K562 (cell line): ENCODE data around the gene TTC28. TPM values are rescaled to one million over a fixed set of nuclear protein-coding genes. Genes with fewer than 3 reads are reported as not detected.

Experiments used
- ATAC-seq: fragments of 200-7000 bp; cut with Tn5 transposase; 3 replicates; pipeline ENCODE4 v1.9.1; 2020; ENCODE audit warnings: moderate library complexity
- BruUV-seq: library from RNA; stranded (reverse); fragments of 400-500 nt; replicated peaks from 2 replicates; lab custom pipeline; 2021; lab: Mats Ljungman, UMichigan
- CTCF ChIA-PET: fragments of 300-600 bp; formaldehyde crosslinking; extraction: SDS; loops from one replicate; lab custom pipeline; 2021; ENCODE audit warnings: low intra/inter-chr PET ratio; lab: Yijun Ruan, JAX
- POLR2A ChIA-PET: fragments of 300-600, 350-650 bp; sonication (Branson Sonifier 250); formaldehyde crosslinking; extraction: SDS; loops from one replicate; lab custom pipeline; 2021; ENCODE audit warnings: antibody characterized with exemption, inconsistent platforms; lab: Yijun Ruan, JAX
- DNase-seq, 4 experiments: peaks; one replicate each; pipeline versions ENCODE4 v3.0.0 to v3.0.0-alpha.2; 2011 to 2018; ENCODE audit warnings: low spot score in 3 of 4, mixed read lengths in 3 of 4; ENCODE audit errors: extremely low read depth in 1 of 4
- FAIRE-seq: peaks from 2 replicates; lab custom pipeline; 2011; peaks lifted over from hg19 to GRCh38; lab: Jason Lieb, UNC
- H2AFZ ChIP-seq: 2 replicates; pipeline ENCODE4 v1.6.0; 2011; ENCODE audit warnings: low read depth, low read length, control low read depth, inconsistent platforms
- H3K27ac ChIP-seq: fragments of 200-600 bp; 3 replicates; pipeline ENCODE4 v1.8.0; 2011; ENCODE audit warnings: low read depth, mild to moderate bottlenecking, control low read depth, inconsistent platforms, low read length, moderate library complexity, mixed read lengths; ENCODE audit errors: extremely low read depth
- H3K27me3 ChIP-seq, 2 experiments: fragments of 300-600 bp in 1 of 2; 2 replicates in 1 of 2; 3 replicates in 1 of 2; pipeline versions ENCODE4 v1.6.0 to v1.8.0; 2011; ENCODE audit warnings: inconsistent platforms in 2 of 2, low read length in 2 of 2, mild to moderate bottlenecking in 1 of 2, mixed read lengths in 1 of 2, moderate library complexity in 1 of 2; ENCODE audit not compliant: control insufficient read depth in 2 of 2, insufficient read depth in 2 of 2
- H3K36me3 ChIP-seq: fragments of 300-600 bp; 3 replicates; pipeline ENCODE4 v1.8.0; 2011; ENCODE audit warnings: mild to moderate bottlenecking, low read length, inconsistent platforms; ENCODE audit not compliant: control insufficient read depth, insufficient read depth
- H3K4me1 ChIP-seq, 2 experiments: fragments of 200-600 bp in 1 of 2; replicated peaks in 1 of 2; 2 replicates in 1 of 2; 3 replicates in 1 of 2; pipeline versions ENCODE4 v1.5.1 to v1.8.0; 2011; ENCODE audit warnings: inconsistent platforms in 2 of 2, low read length in 2 of 2, mild to moderate bottlenecking in 1 of 2, mixed read lengths in 1 of 2, moderate library complexity in 1 of 2; ENCODE audit not compliant: control insufficient read depth in 2 of 2, insufficient read depth in 2 of 2
- H3K4me2 ChIP-seq: 2 replicates; pipeline ENCODE4 v1.6.1; 2011; ENCODE audit warnings: low read length, control low read depth, inconsistent platforms, mixed read lengths; ENCODE audit not compliant: insufficient read depth
- H3K4me3 ChIP-seq: fragments of 200-600 bp; sonication (generic), shearing (Covaris generic); 2 replicates; pipeline ENCODE4 v1.5.1; 2016; ENCODE audit warnings: control low read depth, inconsistent platforms
- H3K79me2 ChIP-seq: fragments of 200-600 bp; 3 replicates; pipeline ENCODE4 v1.8.0; 2011; ENCODE audit warnings: low read length, inconsistent platforms; ENCODE audit not compliant: control insufficient read depth, insufficient read depth
- H3K9ac ChIP-seq, 2 experiments: 2 replicates each; pipeline versions ENCODE4 v1.6.0 to v1.6.1; 2011; ENCODE audit warnings: low read depth in 2 of 2, low read length in 2 of 2, control low read depth in 1 of 2, inconsistent platforms in 1 of 2, mild to moderate bottlenecking in 1 of 2, mixed read lengths in 1 of 2; ENCODE audit not compliant: insufficient read depth in 1 of 2
- H3K9me1 ChIP-seq: one replicate; pipeline ENCODE4 v1.6.0; 2011; ENCODE audit warnings: inconsistent platforms, mild to moderate bottlenecking, low read length, moderate library complexity; ENCODE audit not compliant: control insufficient read depth, insufficient read depth
- H3K9me3 ChIP-seq: replicated peaks from 2 replicates; pipeline ENCODE4 v1.5.1; 2011; ENCODE audit warnings: low read depth, low read length, inconsistent platforms; ENCODE audit not compliant: control insufficient read depth, insufficient read depth
- H4K20me1 ChIP-seq: replicated peaks from 2 replicates; pipeline ENCODE4 v1.6.1; 2011; ENCODE audit warnings: low read length, inconsistent platforms, mixed read lengths; ENCODE audit not compliant: control insufficient read depth, insufficient read depth
- CC2D1A ChIP-seq: fragments of 450-650 bp; IDR thresholded peaks from 2 replicates; pipeline ENCODE4 v1.6.1; 2017; ENCODE audit warnings: mild to moderate bottlenecking
- EHMT2 ChIP-seq: fragments of 450-650 bp; IDR thresholded peaks from 2 replicates; pipeline ENCODE4 v1.6.1; 2018; ENCODE audit warnings: antibody characterized with exemption
- JUND ChIP-seq, 2 experiments: IDR thresholded peaks; 2 replicates in 1 of 2; 3 replicates in 1 of 2; pipeline ENCODE4 v1.6.1; 2011; ENCODE audit warnings: borderline replicate concordance in 2 of 2, low read depth in 2 of 2, low read length in 2 of 2, improper control_type of control experiment in 1 of 2, missing biosample characterization in 1 of 2, missing genetic modification characterization in 1 of 2, missing genetic modification reagents in 1 of 2
- L3MBTL2 ChIP-seq: fragments of 450-650 bp; IDR thresholded peaks from 2 replicates; pipeline ENCODE4 v1.6.1; 2016; ENCODE audit warnings: mild to moderate bottlenecking, moderate library complexity
- MCM5 ChIP-seq: fragments of 450-650 bp; IDR thresholded peaks from 2 replicates; pipeline ENCODE4 v1.6.1; 2016; ENCODE audit warnings: low read depth
- NELFE ChIP-seq: IDR thresholded peaks from 2 replicates; pipeline ENCODE4 v1.6.1; 2011; ENCODE audit warnings: mild to moderate bottlenecking; ENCODE audit not compliant: insufficient read depth, insufficient read length
- REST ChIP-seq, 2 experiments: fragments of 450-650 bp; formaldehyde crosslinking in 1 of 2; IDR thresholded peaks; 2 replicates each; pipeline versions ENCODE4 v1.4.0 to v1.6.1; 2014 to 2020; ENCODE audit warnings: mild to moderate bottlenecking in 2 of 2, borderline replicate concordance in 1 of 2, low read depth in 1 of 2
- SAFB2 ChIP-seq: fragments of 200-400 bp; formaldehyde crosslinking; IDR thresholded peaks from 2 replicates; pipeline ENCODE4 v1.6.1; 2018; ENCODE audit warnings: borderline replicate concordance, low read length, low read depth, moderate library complexity; ENCODE audit not compliant: severe bottlenecking
- TAF1 ChIP-seq: IDR thresholded peaks from 2 replicates; pipeline ENCODE4 v1.6.1; 2011; ENCODE audit warnings: mild to moderate bottlenecking, low read length, moderate library complexity; ENCODE audit not compliant: insufficient read depth, control insufficient read depth, severe bottlenecking; ENCODE audit errors: extremely low read depth
- ZEB2 ChIP-seq: fragments of 450-650 bp; IDR thresholded peaks from 2 replicates; pipeline ENCODE4 v1.6.1; 2016
- ZNF431 ChIP-seq: sonication (generic); formaldehyde crosslinking; IDR thresholded peaks from 2 replicates; pipeline ENCODE4 v1.8.0; 2022; ENCODE audit warnings: mild to moderate bottlenecking, missing genetic modification reagents
- ZNF695 ChIP-seq: fragments of 450-650 bp; formaldehyde crosslinking; IDR thresholded peaks from 2 replicates; pipeline ENCODE4 v1.4.0; 2020; ENCODE audit warnings: mild to moderate bottlenecking, moderate library complexity
- ZNF780A ChIP-seq: fragments of 250-450 bp; sonication (Bioruptor Pico); IDR thresholded peaks from 2 replicates; pipeline ENCODE4 v1.5.0; 2021; ENCODE audit warnings: mild to moderate bottlenecking
- ZSCAN29 ChIP-seq: fragments of 450-650 bp; IDR thresholded peaks from 2 replicates; pipeline ENCODE4 v1.6.1; 2017
- WGBS: fragments of 100-300 bp; shearing (Covaris generic); methylation state at CpG from one replicate; pipeline ENCODE4 v1.1.6; 2016; ENCODE audit warnings: low coverage, mixed read lengths; ENCODE audit not compliant: insufficient coverage; ENCODE audit errors: missing lambda C conversion rate; 5-methylcytosine and 5-hydroxymethylcytosine counted together
- in situ Hi-C: fragments of 300-500 bp; cut with MboI; formaldehyde crosslinking; loops from 4 replicates; pipeline ENCODE4 v1.15.0; 2018; ENCODE audit warnings: inconsistent platforms, mixed read lengths
- intact Hi-C: fragments of 100-400 bp; cut with micrococcal nuclease; formaldehyde crosslinking; loops from 2 replicates; pipeline ENCODE4 v1.14.2; 2022
- polyA plus RNA-seq, 8 experiments: library from polyadenylated mRNA; depleted of rRNA in 4 of 8; stranded (reverse) in 5 of 8; unstranded in 3 of 8; fragments of >200 nt; fragmentation: Nextera tagmentation in 2 of 8; fragmentation: Illumina TruSeq in 1 of 8; extraction: Ambion mirVana in 2 of 8; extraction: Trizol in 1 of 8; gene quantifications; 2 replicates each; pipeline versions ENCODE4 v1.2.1 to v1.2.3, GENCODE V29; 2011 to 2014; ENCODE audit warnings: inconsistent platforms in 1 of 8, missing spikeins in 1 of 8
- total RNA-seq, 7 experiments: library from RNA; depleted of rRNA in 6 of 7; stranded (reverse); fragments of >200 nt in 6 of 7; fragmentation: Illumina TruSeq in 2 of 7; extraction: Trizol in 2 of 7; gene quantifications; 2 replicates each; pipeline versions ENCODE4 v1.2.1 to v1.2.3, GENCODE V29; 2011 to 2021; ENCODE audit warnings: low replicate concordance in 1 of 7

The TTC28 gene
- total and polyA plus RNA-seq, 9 of the 15 experiments (the other 6 are each of a cell fraction or from before 2014, with no cell fraction given), result 0.22 to 10.7 (median 3.1) TPM

- no TSS peak for BruUV-seq
- CTCF ChIA-PET, result interaction anchor here (0.7 to 2.4 kb wide), 4 partner anchors 122 to 819 kb away, joined by 3 to 22 read pairs (median 13); no protein-coding TSS in a partner anchor
- no peaks in the 10 kb centered on the region for H3K4me1 ChIP-seq
- no peak overlapping the region for H3K9ac ChIP-seq
- H3K36me3 ChIP-seq, result no peaks in the 10 kb centered on the region
- no peaks in the 10 kb centered on the region for H3K9me3 ChIP-seq
- peaks cover 7% of the 10 kb centered on the region; the same call in 1 of the 2 replicates for H4K20me1 ChIP-seq
- no peaks in the 10 kb centered on the region for H3K9me1 ChIP-seq
- POLR2A ChIA-PET, result interaction anchor here (1.0 to 1.1 kb wide), 2 partner anchors 10 to 13 kb away, joined by 4 read pairs; no protein-coding TSS in a partner anchor
- no peaks in the 10 kb centered on the region for H3K79me2 ChIP-seq
- in situ Hi-C loops (loop anchor here (5.0 to 25.0 kb wide), 3 partner anchors 122 to 1247 kb away; no protein-coding TSS in a partner anchor), intact Hi-C loops (loop anchor here (2.0 kb wide), 1 partner anchor 123 kb away; no protein-coding TSS in a partner anchor)
- H3K4me2 ChIP-seq, result no peak overlapping the region
- no peaks in the 10 kb centered on the region for H3K27me3 ChIP-seq
- H2AFZ ChIP-seq, result no peak overlapping the region
- 8% methylated on average over 14 of the region's 14 CpGs for WGBS
- ATAC-seq (peak; percentile 98), DNase-seq (peak; percentile 72 to 83 (median 79)), FAIRE-seq (peak; percentile 80)
- no peak overlapping the region for H3K27ac ChIP-seq
- H3K4me3 ChIP-seq, result no peak overlapping the region
- TF ChIP-seq SAFB2 (no peak), ZEB2 (no peak), ZSCAN29 (no peak), L3MBTL2 (no peak), CC2D1A (0 out of 2 replicates have a peak, but pooled peaks have one; percentile 30), ZNF780A (CRISPR knock-in tag) (no peak), REST (IDR thresholded peaks at IDR 0.05; ENCODE audit: borderline replicate concordance) (peak; percentile 74), REST (CRISPR knock-in tag; IDR thresholded peaks at IDR 0.05; ENCODE audit: low read depth) (no peak), ZNF431 (no peak), EHMT2 (no peak), ZNF695 (CRISPR knock-in tag) (no peak), JUND (IDR thresholded peaks at IDR 0.05; ENCODE audit: borderline replicate concordance, low read depth, low read length) (no peak), JUND (tag; IDR thresholded peaks at IDR 0.05; ENCODE audit: borderline replicate concordance, low read depth, low read length) (no peak), TAF1 (no peak), NELFE (no peak), MCM5 (no peak)
Measured at GRCh38 chr22:28009272-28009827, 670.3 kb downstream of the TTC28 start.
